GM10266 (cell line): Measurements from ENCODE around the gene FSIP1.
A peak's percentile ranks its signal among the peaks of the same experiment; 100 is the strongest.

Experiments
- DNase-seq: peaks from one replicate; pipeline ENCODE4 v3.0.0; 2012; ENCODE audit errors: extremely low spot score
- TF ChIP-seq, protein P1 (sequence below): IDR thresholded peaks from 2 replicates; pipeline ENCODE4 v1.5.1; 2012; ENCODE audit warnings: mild to moderate bottlenecking, low read depth; ENCODE audit not compliant: control insufficient read depth, insufficient read depth; ENCODE audit errors: missing control alignments

Gene FSIP1

DNA sequence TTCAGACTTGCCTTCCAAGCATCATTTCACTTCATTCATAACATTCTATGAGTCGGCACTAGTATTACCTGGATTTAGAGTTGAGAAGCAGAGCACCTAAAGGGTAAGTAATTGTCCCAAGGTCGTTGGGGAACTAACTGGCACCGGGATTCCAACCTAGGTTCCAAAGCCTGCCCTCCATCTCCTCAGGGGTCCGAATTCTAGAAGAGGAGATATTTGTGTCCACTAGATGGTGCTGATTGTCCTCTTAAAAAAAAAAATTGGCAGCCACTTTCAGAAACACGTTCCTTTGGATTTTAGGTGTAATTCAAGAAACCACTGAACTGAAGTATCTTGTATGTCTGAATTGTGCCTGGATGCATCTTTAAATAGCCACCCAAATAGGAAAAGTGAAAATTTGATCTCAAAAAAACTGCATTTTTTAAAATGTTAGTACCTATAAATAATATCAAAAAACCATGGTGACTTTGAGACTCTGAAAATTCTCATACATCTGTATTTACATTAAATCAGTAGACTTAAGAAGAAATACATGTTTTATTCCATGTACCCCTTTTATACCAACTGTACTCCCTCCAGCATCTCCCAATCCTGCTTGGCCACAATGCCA is 3.9 kb upstream of the FSIP1 start:
- peak; percentile 40 for DNase-seq
- TF ChIP-seq, protein P1, sequence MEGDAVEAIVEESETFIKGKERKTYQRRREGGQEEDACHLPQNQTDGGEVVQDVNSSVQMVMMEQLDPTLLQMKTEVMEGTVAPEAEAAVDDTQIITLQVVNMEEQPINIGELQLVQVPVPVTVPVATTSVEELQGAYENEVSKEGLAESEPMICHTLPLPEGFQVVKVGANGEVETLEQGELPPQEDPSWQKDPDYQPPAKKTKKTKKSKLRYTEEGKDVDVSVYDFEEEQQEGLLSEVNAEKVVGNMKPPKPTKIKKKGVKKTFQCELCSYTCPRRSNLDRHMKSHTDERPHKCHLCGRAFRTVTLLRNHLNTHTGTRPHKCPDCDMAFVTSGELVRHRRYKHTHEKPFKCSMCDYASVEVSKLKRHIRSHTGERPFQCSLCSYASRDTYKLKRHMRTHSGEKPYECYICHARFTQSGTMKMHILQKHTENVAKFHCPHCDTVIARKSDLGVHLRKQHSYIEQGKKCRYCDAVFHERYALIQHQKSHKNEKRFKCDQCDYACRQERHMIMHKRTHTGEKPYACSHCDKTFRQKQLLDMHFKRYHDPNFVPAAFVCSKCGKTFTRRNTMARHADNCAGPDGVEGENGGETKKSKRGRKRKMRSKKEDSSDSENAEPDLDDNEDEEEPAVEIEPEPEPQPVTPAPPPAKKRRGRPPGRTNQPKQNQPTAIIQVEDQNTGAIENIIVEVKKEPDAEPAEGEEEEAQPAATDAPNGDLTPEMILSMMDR, result peak; percentile 46

DNA sequence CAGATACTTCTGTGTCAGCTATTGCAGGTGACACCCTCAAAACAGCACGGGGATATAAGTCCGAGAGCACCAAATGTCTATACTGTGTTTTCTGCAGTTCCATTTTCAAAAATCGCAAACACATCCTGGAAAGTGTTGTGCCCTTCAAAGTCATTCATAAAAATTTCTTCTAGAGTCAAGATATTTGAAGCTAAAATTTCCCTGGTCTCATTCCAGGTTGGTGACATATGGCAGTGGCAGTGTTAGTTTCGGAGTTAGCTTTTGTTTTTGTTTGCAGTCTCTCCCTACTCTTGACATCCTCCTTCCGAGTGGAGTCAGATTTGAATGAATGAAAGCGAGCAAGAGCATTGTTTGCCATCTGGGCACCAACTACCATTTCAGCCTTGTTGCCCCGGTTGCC is 3.2 kb upstream of the FSIP1 start:
- TF ChIP-seq, protein P1, result no peak
- DNase-seq, result no peak

DNA sequence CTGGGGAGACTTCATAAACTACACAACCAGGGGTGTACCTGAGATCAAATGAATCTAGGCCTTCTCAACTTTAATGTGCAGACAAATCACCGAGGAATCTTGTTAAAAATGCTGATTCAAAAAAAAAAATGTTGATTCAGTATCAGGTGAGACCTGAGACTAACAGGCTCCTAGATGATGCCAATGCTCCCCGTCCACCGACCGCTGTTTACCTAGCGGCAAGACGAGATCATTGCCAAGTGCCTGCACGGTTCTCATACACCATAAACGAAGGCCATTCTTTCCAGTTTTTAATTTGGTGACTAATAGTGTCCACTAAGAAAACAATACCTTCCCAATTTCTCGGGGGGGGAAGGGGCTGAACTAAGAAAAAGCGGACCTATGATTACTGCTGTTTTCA is 2.5 kb upstream of the FSIP1 start:
- TF ChIP-seq, protein P1, result no peak
- no peak for DNase-seq

DNA sequence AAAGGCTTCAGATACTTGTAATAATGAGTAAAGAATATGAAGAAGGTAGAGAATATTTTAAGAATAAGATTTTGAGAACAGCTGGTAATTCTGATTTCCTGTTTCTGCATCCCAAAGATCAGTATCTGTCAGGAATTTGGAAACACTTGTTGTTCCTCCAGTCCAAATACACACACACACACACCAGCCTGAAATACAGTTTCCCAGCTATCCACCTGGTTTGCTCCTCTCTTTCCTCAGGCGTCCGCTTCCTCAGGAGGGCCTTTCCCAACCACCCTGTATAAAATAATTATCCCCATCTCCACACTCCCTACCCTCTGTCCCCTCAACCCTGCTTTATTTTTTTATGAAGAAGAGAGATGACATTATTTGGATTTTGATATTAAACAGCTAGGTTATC is 2.0 kb upstream of the FSIP1 start:
- DNase-seq, result no peak
- TF ChIP-seq, protein P1, result no peak

DNA sequence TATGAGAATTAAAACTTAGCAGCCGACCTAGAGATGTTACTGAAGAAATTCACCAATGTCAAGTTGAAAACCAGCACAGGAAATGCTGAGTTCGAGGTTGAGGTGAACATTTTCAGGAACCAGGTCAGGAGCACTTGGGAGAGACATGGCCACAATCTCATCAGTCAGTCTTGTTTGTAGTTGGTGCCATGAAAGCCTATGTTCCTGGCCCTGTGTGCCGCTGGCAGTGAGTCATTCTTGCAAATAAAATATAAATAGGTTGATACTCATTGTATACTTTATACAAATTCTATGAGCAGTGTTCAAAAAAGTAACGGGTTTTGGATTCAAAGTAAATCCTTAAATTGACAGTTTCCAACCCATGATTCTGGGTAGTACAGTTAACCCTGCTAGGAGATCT is 1.5 kb upstream of the FSIP1 start:
- DNase-seq, result no peak
- TF ChIP-seq, protein P1, result no peak

DNA sequence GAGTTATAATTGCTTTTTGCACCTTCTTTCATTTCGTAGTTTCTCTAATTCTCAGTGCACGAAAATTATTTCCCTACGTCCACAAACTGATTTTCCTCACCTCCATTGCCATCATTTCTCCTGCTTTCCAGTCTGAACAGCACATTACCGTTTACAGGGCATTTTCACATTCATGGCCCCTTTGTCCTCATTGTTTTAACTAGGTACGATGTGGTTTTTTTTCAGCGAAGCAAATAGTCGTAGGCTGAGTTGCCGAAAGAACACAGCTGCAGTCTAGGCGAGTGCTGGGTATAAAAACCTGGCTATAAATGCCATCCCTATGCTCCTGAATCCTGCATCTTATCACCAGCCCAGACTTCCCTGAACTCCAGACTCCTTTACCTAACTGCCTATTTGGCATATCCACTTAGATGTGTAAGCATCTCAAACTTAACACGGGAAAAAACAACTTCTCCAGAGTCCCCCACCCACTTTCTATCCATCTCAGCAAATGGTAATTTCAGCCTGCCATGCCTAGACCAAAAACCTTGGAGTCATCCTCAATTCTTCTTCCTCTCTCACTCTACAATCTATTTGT is 691 bp upstream of the FSIP1 start:
- TF ChIP-seq, protein P1, result no peak
- DNase-seq, result peak; percentile 33

DNA sequence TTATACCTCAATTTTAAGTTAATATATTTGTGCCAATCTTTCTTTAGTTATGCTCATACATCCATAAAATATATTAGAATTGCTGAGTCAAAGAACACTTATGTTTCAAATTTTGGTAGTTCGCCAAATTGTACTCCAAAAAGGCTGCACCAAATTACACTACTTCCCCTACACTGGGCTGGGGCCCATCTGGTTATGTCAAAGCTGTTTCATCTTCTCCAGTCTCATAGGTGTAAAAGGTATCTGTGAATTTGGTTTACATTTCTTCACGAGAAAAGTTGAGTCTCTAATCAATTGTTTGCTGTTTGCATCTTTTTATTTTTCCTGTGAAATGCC is 706 bp downstream of the FSIP1 start:
- no peak for DNase-seq
- TF ChIP-seq, protein P1, result no peak
